SU-DHL-6 (cell line): ENCODE data around the gene FITM1.

Source experiments
- EZH2phosphoT487 ChIP-seq: fragments of 200-600 bp; sonication (generic), shearing (Covaris generic); conservative IDR thresholded peaks from 2 replicates; pipeline ENCODE4 v1.6.1; 2018; ENCODE audit warnings: mild to moderate bottlenecking, antibody characterized with exemption, low read length, moderate library complexity, mixed read lengths
- TF ChIP-seq, protein P1 (sequence below): fragments of 200-600 bp; sonication (generic); IDR thresholded peaks from one replicate; pipeline ENCODE4 v1.5.1; 2017; ENCODE audit warnings: antibody characterized with exemption, mild to moderate bottlenecking, low read length, moderate library complexity; ENCODE audit not compliant: insufficient read depth, poor library complexity, severe bottlenecking

DNA sequence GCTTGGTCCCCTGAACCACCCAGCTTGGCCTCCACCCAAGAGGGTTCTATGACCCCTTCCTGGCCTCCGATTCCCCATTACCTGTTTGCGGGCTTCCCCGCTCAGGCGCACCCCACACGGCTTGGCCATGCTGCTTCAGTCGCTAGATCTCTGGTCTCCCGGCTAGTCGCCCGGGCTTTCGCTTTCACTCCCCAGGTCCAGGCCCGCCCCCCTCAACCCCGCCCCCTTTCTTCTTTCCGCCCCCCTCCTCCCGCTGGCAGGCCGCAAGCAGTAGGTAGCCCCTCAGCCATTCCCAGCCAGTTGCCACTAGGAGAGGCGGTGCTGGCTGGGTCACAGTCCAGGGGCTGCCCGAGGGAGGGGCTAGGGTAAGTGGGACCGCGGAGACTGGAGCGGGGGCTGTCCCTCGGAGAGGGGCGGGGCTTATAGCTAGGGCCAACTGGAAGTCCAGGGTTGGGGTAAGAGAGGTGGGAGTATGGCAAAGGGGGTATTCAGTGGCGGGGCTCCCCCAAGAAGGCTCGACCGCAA lies 16.1 kb downstream of the FITM1 start, which contains the start of gene PSME2:
- TF ChIP-seq, protein P1, sequence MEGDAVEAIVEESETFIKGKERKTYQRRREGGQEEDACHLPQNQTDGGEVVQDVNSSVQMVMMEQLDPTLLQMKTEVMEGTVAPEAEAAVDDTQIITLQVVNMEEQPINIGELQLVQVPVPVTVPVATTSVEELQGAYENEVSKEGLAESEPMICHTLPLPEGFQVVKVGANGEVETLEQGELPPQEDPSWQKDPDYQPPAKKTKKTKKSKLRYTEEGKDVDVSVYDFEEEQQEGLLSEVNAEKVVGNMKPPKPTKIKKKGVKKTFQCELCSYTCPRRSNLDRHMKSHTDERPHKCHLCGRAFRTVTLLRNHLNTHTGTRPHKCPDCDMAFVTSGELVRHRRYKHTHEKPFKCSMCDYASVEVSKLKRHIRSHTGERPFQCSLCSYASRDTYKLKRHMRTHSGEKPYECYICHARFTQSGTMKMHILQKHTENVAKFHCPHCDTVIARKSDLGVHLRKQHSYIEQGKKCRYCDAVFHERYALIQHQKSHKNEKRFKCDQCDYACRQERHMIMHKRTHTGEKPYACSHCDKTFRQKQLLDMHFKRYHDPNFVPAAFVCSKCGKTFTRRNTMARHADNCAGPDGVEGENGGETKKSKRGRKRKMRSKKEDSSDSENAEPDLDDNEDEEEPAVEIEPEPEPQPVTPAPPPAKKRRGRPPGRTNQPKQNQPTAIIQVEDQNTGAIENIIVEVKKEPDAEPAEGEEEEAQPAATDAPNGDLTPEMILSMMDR: no peak
- TF ChIP-seq EZH2phosphoT487: no peak
